ENCODE measurements around the gene ACTR3C.

DNA sequence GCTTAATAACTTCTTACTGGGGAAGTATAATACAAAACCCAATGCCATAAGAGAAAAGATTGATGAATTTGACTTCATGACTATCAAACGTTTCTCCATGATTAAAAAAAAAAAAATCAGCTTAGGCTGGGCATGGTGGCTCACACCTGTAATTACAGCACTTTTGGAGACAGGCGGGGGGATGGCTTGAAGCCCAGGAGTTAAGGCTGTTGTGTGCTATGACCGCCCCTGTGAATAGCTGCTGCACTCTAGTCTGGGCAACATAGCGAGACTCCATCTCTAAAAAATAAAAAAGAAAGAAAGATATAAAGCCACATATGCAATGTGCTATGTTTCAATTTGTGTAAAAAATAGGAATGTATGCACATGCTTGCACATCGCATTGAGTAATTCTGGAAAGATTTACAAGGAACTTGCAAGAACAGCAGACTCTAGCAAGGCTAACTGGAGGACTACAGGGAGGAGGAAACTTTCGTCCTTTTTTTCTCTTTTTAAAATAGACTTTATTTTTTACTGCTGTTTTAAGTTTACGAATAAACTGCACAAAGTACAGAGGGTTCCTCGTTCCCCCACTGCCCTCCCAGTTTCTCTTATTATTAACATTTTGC lies 28.3 kb upstream of the ACTR3C start:
- TF ChIP-seq, protein P1, sequence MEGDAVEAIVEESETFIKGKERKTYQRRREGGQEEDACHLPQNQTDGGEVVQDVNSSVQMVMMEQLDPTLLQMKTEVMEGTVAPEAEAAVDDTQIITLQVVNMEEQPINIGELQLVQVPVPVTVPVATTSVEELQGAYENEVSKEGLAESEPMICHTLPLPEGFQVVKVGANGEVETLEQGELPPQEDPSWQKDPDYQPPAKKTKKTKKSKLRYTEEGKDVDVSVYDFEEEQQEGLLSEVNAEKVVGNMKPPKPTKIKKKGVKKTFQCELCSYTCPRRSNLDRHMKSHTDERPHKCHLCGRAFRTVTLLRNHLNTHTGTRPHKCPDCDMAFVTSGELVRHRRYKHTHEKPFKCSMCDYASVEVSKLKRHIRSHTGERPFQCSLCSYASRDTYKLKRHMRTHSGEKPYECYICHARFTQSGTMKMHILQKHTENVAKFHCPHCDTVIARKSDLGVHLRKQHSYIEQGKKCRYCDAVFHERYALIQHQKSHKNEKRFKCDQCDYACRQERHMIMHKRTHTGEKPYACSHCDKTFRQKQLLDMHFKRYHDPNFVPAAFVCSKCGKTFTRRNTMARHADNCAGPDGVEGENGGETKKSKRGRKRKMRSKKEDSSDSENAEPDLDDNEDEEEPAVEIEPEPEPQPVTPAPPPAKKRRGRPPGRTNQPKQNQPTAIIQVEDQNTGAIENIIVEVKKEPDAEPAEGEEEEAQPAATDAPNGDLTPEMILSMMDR (IDR thresholded peaks at IDR 0.05), result no peak
- TF ChIP-seq POLR2AphosphoS5 (IDR thresholded peaks at IDR 0.05; ENCODE audit: low read depth, low read length) (no peak), MXI1 (IDR thresholded peaks at IDR 0.05; ENCODE audit: low read depth, low read length) (no peak), EP300 (IDR thresholded peaks at IDR 0.05; ENCODE audit: borderline replicate concordance in 1 of 2, low read depth in 1 of 2, low read length in 1 of 2) (no peak), RFX5 (IDR thresholded peaks at IDR 0.05; ENCODE audit: low read length) (no peak), YY1 (IDR thresholded peaks at IDR 0.05; ENCODE audit: low read depth) (no peak), RXRA (IDR thresholded peaks at IDR 0.05; ENCODE audit: borderline replicate concordance, low read depth) (no peak), FOXJ3 (CRISPR knock-in tag; IDR thresholded peaks at IDR 0.05) (no peak), RAD21 (IDR thresholded peaks at IDR 0.05; ENCODE audit: low read length) (no peak), EZH2phosphoT487 (IDR thresholded peaks at IDR 0.05; ENCODE audit: borderline replicate concordance, low read depth) (no peak)
- TF ChIP-seq, protein P2, sequence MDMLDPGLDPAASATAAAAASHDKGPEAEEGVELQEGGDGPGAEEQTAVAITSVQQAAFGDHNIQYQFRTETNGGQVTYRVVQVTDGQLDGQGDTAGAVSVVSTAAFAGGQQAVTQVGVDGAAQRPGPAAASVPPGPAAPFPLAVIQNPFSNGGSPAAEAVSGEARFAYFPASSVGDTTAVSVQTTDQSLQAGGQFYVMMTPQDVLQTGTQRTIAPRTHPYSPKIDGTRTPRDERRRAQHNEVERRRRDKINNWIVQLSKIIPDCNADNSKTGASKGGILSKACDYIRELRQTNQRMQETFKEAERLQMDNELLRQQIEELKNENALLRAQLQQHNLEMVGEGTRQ (IDR thresholded peaks at IDR 0.05; ENCODE audit: borderline replicate concordance, low read depth, low read length), result no peak
- TF ChIP-seq, protein P3, sequence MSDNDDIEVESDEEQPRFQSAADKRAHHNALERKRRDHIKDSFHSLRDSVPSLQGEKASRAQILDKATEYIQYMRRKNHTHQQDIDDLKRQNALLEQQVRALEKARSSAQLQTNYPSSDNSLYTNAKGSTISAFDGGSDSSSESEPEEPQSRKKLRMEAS (IDR thresholded peaks at IDR 0.05; ENCODE audit: low read depth), result no peak
